ENCODE results near the gene PTN. TPM values are rescaled to one million over a fixed set of nuclear protein-coding genes. Genes with fewer than 3 reads are reported as not detected.

The PTN gene
- total and polyA plus RNA-seq, 2 of the 13 experiments (the other 11 are each of a cell fraction or from before 2014, with no cell fraction given), result not detected

DNA sequence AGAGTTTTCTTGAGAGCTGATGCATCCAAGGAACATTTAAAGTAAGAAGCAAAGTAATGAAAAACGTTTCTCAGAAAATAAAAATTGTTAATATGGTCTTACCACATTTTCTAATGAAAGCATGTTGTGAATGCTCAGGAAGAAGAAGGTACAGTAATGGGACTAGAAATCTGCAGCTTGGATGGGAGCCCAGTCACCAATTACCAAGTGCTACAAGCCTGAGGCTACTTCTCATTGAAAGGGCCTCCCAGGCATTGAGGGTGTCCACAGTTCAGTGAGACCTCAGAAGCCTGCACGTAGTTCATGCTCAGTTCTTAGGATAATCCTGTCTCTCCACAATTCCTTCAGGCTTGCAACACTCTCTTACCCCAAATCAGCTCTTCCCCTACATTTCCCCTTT, 17.6 kb downstream of the PTN start:
- Histone ChIP-seq H4K20me1 (ENCODE audit: insufficient read depth, low read length) (no peaks in the 10 kb centered on the region), H3K9me3 (ENCODE audit: low read length) (no peaks in the 10 kb centered on the region), H3K4me3 (replicated peaks in 1 of 3; ENCODE audit: insufficient read depth in 1 of 3, low read depth in 2 of 3, low read length in 3 of 3) (no peak overlapping the region), H3K4me2 (ENCODE audit: low read depth, low read length) (no peak overlapping the region), H3K27me3 (ENCODE audit: control insufficient read depth in 1 of 2, insufficient read depth in 2 of 2, low read length in 2 of 2) (0 out of 5 replicates have a peak, but pooled peaks cover 0 to 1% of the 10 kb centered on the region in 2 experiments), H3K27ac (ENCODE audit: extremely low read length, insufficient read depth, low read length) (no peak overlapping the region), H3K79me2 (ENCODE audit: insufficient read depth, low read length) (no peaks in the 10 kb centered on the region), H2AFZ (ENCODE audit: low read length) (no peak overlapping the region), H3K9ac (ENCODE audit: insufficient read depth, low read depth, low read length) (no peak overlapping the region), H3K4me1 (ENCODE audit: insufficient read depth, low read length) (no peaks in the 10 kb centered on the region), H3K36me3 (replicated peaks in 1 of 2; ENCODE audit: control insufficient read depth in 1 of 2, insufficient read depth in 2 of 2, low read length in 2 of 2) (no peaks in the 10 kb centered on the region)
- CTCF ChIA-PET (ENCODE audit: low intra/inter-chr PET ratio, low total read pairs), result no interaction called here
- 2% methylated on average over 2 of the region's 2 CpGs for WGBS (ENCODE audit: low lambda C conversion rate)
- POLR2A ChIA-PET, result no interaction called here
- ATAC-seq (no peak), FAIRE-seq (no peak), DNase-seq (ENCODE audit: low spot score) (no peak)
- TF ChIP-seq, protein P1, sequence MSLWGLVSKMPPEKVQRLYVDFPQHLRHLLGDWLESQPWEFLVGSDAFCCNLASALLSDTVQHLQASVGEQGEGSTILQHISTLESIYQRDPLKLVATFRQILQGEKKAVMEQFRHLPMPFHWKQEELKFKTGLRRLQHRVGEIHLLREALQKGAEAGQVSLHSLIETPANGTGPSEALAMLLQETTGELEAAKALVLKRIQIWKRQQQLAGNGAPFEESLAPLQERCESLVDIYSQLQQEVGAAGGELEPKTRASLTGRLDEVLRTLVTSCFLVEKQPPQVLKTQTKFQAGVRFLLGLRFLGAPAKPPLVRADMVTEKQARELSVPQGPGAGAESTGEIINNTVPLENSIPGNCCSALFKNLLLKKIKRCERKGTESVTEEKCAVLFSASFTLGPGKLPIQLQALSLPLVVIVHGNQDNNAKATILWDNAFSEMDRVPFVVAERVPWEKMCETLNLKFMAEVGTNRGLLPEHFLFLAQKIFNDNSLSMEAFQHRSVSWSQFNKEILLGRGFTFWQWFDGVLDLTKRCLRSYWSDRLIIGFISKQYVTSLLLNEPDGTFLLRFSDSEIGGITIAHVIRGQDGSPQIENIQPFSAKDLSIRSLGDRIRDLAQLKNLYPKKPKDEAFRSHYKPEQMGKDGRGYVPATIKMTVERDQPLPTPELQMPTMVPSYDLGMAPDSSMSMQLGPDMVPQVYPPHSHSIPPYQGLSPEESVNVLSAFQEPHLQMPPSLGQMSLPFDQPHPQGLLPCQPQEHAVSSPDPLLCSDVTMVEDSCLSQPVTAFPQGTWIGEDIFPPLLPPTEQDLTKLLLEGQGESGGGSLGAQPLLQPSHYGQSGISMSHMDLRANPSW (CRISPR knock-in tag; IDR thresholded peaks at IDR 0.05; ENCODE audit: borderline replicate concordance), result no peak
- TF ChIP-seq, protein P2, sequence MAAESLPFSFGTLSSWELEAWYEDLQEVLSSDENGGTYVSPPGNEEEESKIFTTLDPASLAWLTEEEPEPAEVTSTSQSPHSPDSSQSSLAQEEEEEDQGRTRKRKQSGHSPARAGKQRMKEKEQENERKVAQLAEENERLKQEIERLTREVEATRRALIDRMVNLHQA (CRISPR knock-in tag; IDR thresholded peaks at IDR 0.05), result no peak
- TF ChIP-seq CREM (IDR thresholded peaks at IDR 0.05), result no peak
- no peak for TF ChIP-seq CREM (CRISPR knock-in tag; IDR thresholded peaks at IDR 0.05)
- TF ChIP-seq, protein P3, sequence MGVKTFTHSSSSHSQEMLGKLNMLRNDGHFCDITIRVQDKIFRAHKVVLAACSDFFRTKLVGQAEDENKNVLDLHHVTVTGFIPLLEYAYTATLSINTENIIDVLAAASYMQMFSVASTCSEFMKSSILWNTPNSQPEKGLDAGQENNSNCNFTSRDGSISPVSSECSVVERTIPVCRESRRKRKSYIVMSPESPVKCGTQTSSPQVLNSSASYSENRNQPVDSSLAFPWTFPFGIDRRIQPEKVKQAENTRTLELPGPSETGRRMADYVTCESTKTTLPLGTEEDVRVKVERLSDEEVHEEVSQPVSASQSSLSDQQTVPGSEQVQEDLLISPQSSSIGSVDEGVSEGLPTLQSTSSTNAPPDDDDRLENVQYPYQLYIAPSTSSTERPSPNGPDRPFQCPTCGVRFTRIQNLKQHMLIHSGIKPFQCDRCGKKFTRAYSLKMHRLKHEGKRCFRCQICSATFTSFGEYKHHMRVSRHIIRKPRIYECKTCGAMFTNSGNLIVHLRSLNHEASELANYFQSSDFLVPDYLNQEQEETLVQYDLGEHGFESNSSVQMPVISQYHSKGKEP (CRISPR knock-in tag; IDR thresholded peaks at IDR 0.05), result no peak
- TF ChIP-seq ZNF230 (CRISPR knock-in tag; IDR thresholded peaks at IDR 0.05), result no peak
- TF ChIP-seq ZNF101 (CRISPR knock-in tag; IDR thresholded peaks at IDR 0.05; ENCODE audit: borderline replicate concordance, low read depth), result no peak
- no peak for TF ChIP-seq RBAK (CRISPR knock-in tag; IDR thresholded peaks at IDR 0.05)
- no peak for TF ChIP-seq ZFP36L1 (CRISPR knock-in tag; IDR thresholded peaks at IDR 0.05)
- intact Hi-C loops (cut with micrococcal nuclease; ENCODE audit: unreplicated experiment) (no loop called here), in situ Hi-C loops (cut with HindIII; ENCODE audit: extremely low pct_ligation_motif_present, low pct_unique_long_range_greater_than_20kb) (no loop called here)
- no TSS peak for BruUV-seq (replicated peaks)

All from HepG2 (cell line).